Testis (tissue), 2 donors: ENCODE results near the gene SLC35G3.
"Not testable (repeated sequence)": the region's sequence is repeated elsewhere in the genome, so short reads cannot be mapped to it uniquely, and the experiment has no call there.

Experiments used
- CTCF ChIP-seq, 3 experiments: fragments of 450-650 bp in 2 of 3; fragments of 200-600 bp in 1 of 3; sonication (generic) in 1 of 3; IDR thresholded peaks; one replicate each; pipeline ENCODE4 v1.5.1; 2016 to 2019; ENCODE audit warnings: antibody characterized with exemption in 3 of 3, mild to moderate bottlenecking in 2 of 3, moderate library complexity in 1 of 3
- POLR2A ChIP-seq: fragments of 450-650 bp; IDR thresholded peaks from one replicate; pipeline ENCODE4 v1.6.1; 2017; ENCODE audit warnings: antibody characterized with exemption, mild to moderate bottlenecking, moderate library complexity

- TF ChIP-seq CTCF (IDR thresholded peaks at IDR 0.05); POLR2A: not testable (repeated sequence)
These were observed 14.8 kb downstream of the SLC35G3 start for GRCh38 chr17:35179379-35179778.
